HG03460 (cell line): ENCODE results near the gene ANO9.
"Not testable (repeated sequence)": the region's sequence is repeated elsewhere in the genome, so short reads cannot be mapped to it uniquely, and the experiment has no call there.

ENCODE experiments used
- ATAC-seq: cut with Tn5 transposase; IDR thresholded peaks from one replicate; pipeline ENCODE4 v1.9.1; 2021; ENCODE audit not compliant: unreplicated experiment

ANO9 gene

GRCh38 chr11:437228-437870, 4.5 kb downstream of the ANO9 start:
- no peak for ATAC-seq

GRCh38 chr11:434999-435740, 6.6 kb downstream of the ANO9 start:
- not testable (repeated sequence) for ATAC-seq

- ATAC-seq, result no peak
These were observed 7.3 kb downstream of the ANO9 start for GRCh38 chr11:434496-434895.

GRCh38 chr11:433641-434040, 8.2 kb downstream of the ANO9 start:
- no peak for ATAC-seq

GRCh38 chr11:433111-433510, 8.7 kb downstream of the ANO9 start:
- ATAC-seq, result no peak

GRCh38 chr11:432501-433100, 9.2 kb downstream of the ANO9 start:
- no peak for ATAC-seq

- no peak for ATAC-seq
These were observed 9.9 kb downstream of the ANO9 start for GRCh38 chr11:431921-432320.

GRCh38 chr11:429931-430456, 11.8 kb downstream of the ANO9 start:
- no peak for ATAC-seq

- ATAC-seq, result no peak
These were observed 12.4 kb downstream of the ANO9 start for GRCh38 chr11:429391-429790.

GRCh38 chr11:428295-428694, 13.5 kb downstream of the ANO9 start:
- ATAC-seq, result no peak

GRCh38 chr11:426851-427250, 15.0 kb downstream of the ANO9 start:
- ATAC-seq, result no peak

- no peak for ATAC-seq
These were observed 16.5 kb downstream of the ANO9 start for GRCh38 chr11:425301-425700.

- not testable (repeated sequence) for ATAC-seq
These were observed 17.0 kb downstream of the ANO9 start for GRCh38 chr11:424766-425165.

GRCh38 chr11:424232-424631, 17.6 kb downstream of the ANO9 start:
- ATAC-seq, result no peak

GRCh38 chr11:422249-422656, 19.6 kb downstream of the ANO9 start:
- no peak for ATAC-seq

- no peak for ATAC-seq
These were observed 20.9 kb downstream of the ANO9 start for GRCh38 chr11:420911-421321.

- ATAC-seq, result no peak
These were observed 21.5 kb downstream of the ANO9 start for GRCh38 chr11:420054-420910.

- no peak for ATAC-seq
These were observed 22.4 kb downstream of the ANO9 start for GRCh38 chr11:419248-420005.

- ATAC-seq, result no peak
These were observed 23.2 kb downstream of the ANO9 start for GRCh38 chr11:418343-419247.
